Pulmonary artery endothelial cell (primary cell): ENCODE data around the gene EEFSEC. TPM values are rescaled to one million over a fixed set of nuclear protein-coding genes. Genes with fewer than 3 reads are reported as not detected.

Source experiments
- DNase-seq: peaks from one replicate; pipeline ENCODE4 v3.0.0-alpha.2; 2011; ENCODE audit warnings: low read depth, low spot score
- total RNA-seq: library from RNA; depleted of rRNA; stranded (reverse); fragments of >200 nt; gene quantifications from 2 replicates; pipeline ENCODE4 v1.2.3, GENCODE V29; 2014

The EEFSEC gene
- total RNA-seq, 1 donor from 2014 or later, result 4.5 TPM

DNA sequence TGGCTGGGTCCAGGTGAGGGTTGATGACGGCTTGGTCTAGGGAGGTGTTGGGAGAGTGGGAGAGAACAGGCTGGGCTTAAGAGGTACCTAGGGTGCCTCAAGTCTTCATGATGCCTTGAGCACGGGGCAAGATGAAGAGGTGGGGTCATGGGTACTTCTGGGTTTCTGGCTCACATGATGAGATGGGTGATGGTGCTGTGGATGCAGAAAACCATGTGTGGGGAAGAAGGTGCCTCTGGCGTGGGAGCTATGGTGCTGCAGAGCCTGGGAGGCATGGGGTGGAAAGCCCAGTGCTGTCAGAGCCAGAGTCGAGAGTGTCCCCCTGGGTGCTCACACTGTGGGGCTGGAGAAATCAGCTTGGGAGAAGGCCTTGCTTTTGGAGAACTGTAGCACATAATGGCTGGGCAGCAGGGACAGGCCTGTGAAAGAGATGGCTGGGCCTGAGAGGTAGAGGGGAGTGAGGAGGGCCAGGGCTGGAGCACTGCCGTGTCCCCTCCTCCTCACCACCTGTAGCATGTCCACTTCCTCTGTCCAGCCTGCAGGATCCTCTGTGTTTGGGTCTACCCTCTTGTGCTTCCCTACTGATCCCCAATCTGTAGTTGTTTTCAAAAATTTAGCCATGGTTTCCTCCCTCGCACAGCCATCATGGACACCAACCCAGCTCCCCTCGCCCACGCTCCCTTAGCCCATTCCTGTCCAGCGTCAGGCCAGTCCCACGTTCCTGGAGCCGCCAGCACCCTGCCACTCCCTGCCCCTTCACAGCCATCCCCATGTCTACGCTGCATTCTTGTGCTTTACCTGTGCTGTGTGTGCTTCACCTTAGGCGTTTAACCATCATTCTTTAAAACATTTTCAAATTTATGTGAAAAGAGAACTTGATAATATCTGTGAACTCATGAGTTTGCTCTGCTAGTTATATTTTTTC, 132.0 kb downstream of the EEFSEC start:
- DNase-seq, result no peak

GRCh38 chr3:128285967-128286321, 132.7 kb downstream of the EEFSEC start:
- DNase-seq, result no peak

GRCh38 chr3:128286691-128287090, 133.4 kb downstream of the EEFSEC start:
- DNase-seq, result no peak

GRCh38 chr3:128287216-128287615, 133.9 kb downstream of the EEFSEC start:
- DNase-seq, result no peak

- DNase-seq, result no peak
Measured at GRCh38 chr3:128289534-128289933, 136.3 kb downstream of the EEFSEC start.

DNA sequence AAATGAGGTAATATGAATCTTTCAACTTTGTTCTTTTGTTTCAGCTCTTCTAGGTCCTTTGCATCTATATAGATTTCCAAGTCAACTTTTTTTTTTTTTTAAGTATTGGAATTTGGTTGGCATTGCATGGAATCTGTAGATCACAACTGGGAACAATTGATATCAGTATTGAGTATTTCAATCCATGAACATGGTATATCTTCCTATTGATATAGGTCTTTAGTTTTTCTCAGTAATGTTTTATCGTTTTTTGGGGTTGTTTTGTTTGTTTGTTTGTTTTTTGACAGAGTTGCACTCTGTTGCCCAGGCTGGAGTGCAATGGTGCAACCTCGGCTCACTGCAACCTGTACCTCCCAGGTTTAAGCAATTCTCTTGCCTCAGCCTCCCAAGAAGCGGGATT, 137.2 kb downstream of the EEFSEC start:
- no peak for DNase-seq

GRCh38 chr3:128293930-128294329, 140.6 kb downstream of the EEFSEC start:
- no peak for DNase-seq

GRCh38 chr3:128294999-128295468, 141.8 kb downstream of the EEFSEC start:
- DNase-seq, result no peak

DNA sequence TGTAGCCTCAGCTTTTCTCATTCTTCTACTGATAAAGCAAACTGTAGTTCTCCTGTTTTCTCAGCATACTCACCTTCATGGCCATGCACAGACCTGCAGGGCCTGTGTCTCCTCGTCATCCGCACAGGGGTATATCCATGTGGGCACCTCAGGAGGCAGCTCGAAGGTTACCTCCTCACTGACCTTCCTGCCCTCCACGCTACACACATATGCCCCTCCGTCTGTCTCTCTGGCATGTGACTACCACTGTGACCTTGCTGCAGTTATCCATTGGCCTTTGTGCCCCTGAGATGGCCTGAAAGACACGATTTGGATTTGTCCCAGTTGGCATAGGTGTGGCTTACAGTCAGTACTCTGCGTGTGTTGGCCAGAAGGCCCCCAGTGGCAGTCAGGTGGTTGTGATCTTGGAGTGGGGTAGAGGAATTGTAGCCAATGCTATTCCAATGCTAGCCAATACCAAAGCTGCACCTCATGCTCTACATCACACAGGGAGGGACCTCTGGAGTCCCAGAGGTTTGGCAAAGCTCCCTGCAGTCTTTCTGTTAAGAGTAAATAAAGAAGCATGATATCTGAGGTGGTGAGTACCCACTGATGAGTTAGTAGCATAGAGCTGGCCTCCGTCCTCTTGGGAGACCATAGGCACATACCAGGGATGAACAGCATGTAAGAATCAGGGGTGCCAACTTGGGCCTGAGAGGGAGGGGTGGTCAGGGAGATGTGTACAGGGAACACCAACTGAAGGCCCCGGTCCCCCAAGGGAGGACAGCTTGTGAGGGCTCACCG, 143.4 kb downstream of the EEFSEC start:
- no peak for DNase-seq

DNA sequence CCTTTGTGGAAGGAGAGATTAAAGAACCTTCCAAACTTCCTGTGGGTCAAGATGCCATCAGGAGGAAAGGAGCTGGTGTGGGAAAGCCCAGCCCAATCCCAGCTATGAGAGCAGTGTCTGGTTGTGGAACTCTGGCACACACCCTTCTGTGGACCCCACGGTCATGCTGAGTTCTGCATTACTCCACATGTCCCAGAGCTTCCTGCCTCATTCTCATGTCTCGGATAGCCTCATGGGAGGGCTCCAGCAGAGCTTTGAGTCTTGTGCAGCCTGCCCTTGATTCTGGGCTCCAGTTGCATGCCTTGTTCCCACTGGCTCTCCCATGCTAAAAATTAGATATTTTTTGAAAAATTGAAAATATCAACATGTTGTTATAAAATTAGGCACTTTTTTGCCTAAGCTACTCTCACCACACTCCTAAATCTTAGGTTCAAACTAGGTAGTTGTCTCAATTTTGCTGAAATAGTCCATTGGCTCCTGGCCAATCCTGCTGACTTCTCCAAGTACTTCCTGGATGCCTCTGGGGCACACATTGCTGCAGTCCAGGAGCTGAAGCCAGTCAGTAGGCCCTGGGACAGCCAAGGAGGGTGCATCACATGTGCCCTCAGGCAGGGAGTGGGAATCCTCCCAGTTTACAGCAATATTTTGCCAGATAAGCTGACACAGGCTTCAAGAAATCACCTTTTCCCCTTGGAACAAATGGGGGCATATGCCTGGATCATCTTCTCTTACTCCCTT, 144.3 kb downstream of the EEFSEC start:
- no peak for DNase-seq

DNA sequence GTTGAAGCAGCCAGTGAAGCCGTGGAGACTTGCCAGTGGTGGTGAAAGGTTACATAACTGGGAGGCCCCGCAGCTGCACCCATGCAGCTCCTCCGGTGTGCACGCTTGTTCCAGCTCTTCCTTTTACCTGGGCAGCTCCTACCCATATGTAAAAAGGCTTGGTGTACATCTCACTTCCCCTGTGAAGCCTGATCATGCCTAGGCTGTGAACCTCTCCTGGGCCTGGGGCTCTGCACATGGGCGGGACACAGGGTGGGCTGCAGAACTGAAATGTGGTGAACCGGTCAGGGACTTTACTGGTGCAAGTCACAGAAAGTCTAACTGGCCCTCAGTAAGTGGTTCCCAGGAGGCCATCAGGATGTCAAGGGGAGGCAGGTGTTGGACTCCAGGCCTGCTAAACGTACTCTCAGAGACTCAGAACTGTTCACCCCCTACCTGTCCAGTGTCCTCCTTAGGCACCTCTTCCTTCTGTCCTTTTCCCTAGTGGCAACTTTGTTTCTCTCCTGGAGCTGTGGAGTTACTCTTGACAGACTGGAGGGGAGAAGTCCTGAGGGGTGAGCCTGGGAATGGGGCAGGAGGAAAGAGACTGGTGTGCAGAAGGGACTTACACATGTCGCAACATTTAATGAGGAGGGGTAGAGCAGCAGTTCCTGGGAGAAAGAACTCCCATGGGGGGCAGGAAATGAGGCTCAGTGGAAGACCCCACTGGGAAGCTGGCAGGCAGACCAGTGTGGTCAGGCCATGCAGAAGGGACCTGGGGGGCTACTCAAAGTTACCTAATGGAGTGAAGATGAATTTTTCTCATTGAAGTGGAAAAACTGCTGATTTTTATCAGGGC, 148.1 kb downstream of the EEFSEC start:
- DNase-seq, result no peak

DNA sequence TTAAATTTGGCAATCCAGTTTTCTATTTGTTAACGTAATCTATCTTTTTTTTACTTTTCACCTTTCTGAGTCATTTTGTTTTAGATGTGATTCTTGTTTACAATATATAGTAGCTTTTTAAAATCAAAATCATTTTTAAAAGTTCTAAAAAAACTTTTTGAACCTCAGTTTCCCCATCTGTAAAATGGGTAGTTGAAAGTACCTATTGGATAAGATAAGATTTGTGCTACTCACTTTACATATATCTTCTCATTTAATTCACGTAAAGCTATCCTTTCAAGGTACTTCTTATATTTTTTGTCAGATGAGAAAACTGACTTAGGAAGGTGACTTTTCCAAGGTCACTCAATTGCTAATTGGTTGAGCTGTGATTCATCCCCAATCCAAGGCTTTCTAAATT, 153.2 kb downstream of the EEFSEC start:
- no peak for DNase-seq

GRCh38 chr3:128307029-128307633, 153.8 kb downstream of the EEFSEC start:
- DNase-seq, result no peak

- no peak for DNase-seq
Measured at GRCh38 chr3:128307781-128308469, 154.6 kb downstream of the EEFSEC start.

- DNase-seq, result no peak
Measured at GRCh38 chr3:128309026-128309425, 155.7 kb downstream of the EEFSEC start.

DNA sequence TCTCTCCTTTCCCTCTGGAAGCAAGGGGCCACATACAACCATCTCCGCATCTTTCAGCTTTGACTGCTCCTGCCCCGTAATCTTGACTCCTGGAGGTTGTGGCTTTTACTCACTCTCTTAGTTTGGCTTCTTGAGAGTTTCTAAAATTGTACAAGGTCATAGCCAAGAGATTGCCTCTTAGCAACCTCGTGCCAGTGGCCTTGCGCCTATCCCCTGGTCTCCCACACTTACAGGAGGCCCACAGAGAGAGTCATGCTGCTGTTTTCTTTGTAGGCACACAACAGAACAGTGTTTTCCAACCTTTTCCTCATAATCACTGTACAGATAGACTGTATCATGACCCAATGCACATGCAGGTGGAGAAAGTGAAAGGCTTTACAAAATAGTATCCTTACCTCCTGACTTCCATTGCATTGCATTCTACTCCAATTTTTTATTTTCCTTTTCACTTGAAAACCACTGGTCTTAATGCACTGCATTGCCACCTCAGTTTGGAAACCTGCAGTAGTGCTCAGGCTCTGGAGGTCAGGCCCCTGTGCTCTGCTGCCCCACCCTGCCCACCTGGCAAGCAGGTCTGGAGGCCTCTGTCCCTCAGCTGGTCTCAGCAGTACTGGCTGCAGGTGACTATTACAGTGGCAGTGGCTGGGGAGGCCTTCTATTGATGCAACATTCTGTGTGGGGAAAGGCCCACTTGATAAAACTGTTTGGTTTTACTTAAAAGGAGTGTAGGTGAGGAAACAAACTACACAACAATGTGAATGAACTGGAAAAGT, 157.2 kb downstream of the EEFSEC start:
- no peak for DNase-seq

DNA sequence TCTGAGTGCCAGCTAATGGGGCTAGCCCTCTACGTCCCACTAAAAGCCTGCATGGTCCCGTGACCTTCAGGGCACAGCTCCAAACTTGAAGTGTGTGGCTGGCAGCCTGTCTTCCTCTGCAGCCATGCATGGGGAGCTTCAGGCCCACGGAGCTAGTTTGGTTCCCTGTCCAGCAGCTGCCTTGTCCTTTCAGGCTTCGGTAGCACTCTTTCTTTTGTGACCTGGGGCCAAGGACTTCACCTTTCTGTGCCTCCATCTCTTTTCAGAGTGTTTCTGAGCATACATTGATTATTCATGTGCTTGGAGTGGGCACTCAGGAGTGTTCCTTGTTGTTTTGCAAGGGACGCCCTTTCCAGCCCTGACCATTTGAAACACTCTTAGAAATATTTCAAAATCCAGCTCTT, 158.2 kb downstream of the EEFSEC start:
- DNase-seq, result no peak

GRCh38 chr3:128312271-128312670, 159.0 kb downstream of the EEFSEC start:
- DNase-seq, result no peak
